H1 (cell line): ENCODE results near the gene ASL. TPM values are rescaled to one million over a fixed set of nuclear protein-coding genes. Genes with fewer than 3 reads are reported as not detected.

Source experiments
- BCL11A ChIP-seq, 2 experiments: IDR thresholded peaks; one replicate each; pipeline ENCODE4 v1.6.1; 2011; ENCODE audit warnings: low read depth in 2 of 2, low read length in 2 of 2, mild to moderate bottlenecking in 2 of 2
- CHD2 ChIP-seq: IDR thresholded peaks from 2 replicates; pipeline ENCODE4 v1.6.1; 2012; ENCODE audit warnings: low read length, improper control_type of control experiment
- EGR1 ChIP-seq: IDR thresholded peaks from 2 replicates; pipeline ENCODE4 v1.6.1; 2011; ENCODE audit warnings: low read depth, low read length, borderline replicate concordance
- EP300 ChIP-seq, 2 experiments: IDR thresholded peaks; 1 replicate in 1 of 2; 2 replicates in 1 of 2; pipeline ENCODE4 v1.6.1; 2011 to 2012; ENCODE audit warnings: low read depth in 2 of 2, low read length in 2 of 2, mild to moderate bottlenecking in 2 of 2, borderline replicate concordance in 1 of 2, inconsistent platforms in 1 of 2, moderate library complexity in 1 of 2
- JUN ChIP-seq: IDR thresholded peaks from 2 replicates; pipeline ENCODE4 v1.6.1; 2011; ENCODE audit warnings: low read depth, mild to moderate bottlenecking, improper control_type of control experiment, low read length
- POU5F1 ChIP-seq: IDR thresholded peaks from 2 replicates; pipeline ENCODE4 v1.6.1; 2011; ENCODE audit warnings: low read depth, mild to moderate bottlenecking, low read length, moderate library complexity
- SP2 ChIP-seq: IDR thresholded peaks from 2 replicates; pipeline ENCODE4 v1.6.1; 2012; ENCODE audit warnings: mild to moderate bottlenecking, low read length, inconsistent platforms
- ZNF274 ChIP-seq: IDR thresholded peaks from 2 replicates; pipeline ENCODE4 v1.7.0; 2012; ENCODE audit warnings: low read length, borderline replicate concordance; ENCODE audit errors: extremely low read depth
- polyA plus RNA-seq, 7 experiments: library from polyadenylated mRNA; depleted of rRNA in 3 of 7; stranded (reverse) in 5 of 7; unstranded in 2 of 7; fragments of >200 nt in 5 of 7; fragments of 200-250 nt in 2 of 7; gene quantifications; 1 replicate in 5 of 7; 2 replicates in 1 of 7; 4 replicates in 1 of 7; pipeline versions ENCODE4 v1.2.1 to v1.2.3, GENCODE V29; 2011 to 2013; ENCODE audit warnings: missing spikeins in 2 of 7, mixed read lengths in 2 of 7
- total RNA-seq: library from RNA; stranded (reverse); fragmentation: NEBNext Ultra II Directional; extraction: Animal tissue kit (Norgen Biotek cat#: 25700); gene quantifications from 2 replicates; pipeline ENCODE4 v1.2.1, GENCODE V29; 2021
- TF ChIP-seq, protein P1 (sequence below): fragments of 300-600 bp; sonication (generic); IDR thresholded peaks from 2 replicates; pipeline ENCODE4 v1.7.1; 2012; ENCODE audit warnings: low read length, moderate library complexity, mild to moderate bottlenecking, inconsistent platforms; ENCODE audit not compliant: insufficient replicate concordance
- TF ChIP-seq, protein P2 (sequence below): IDR thresholded peaks from 2 replicates; pipeline ENCODE4 v1.6.1; 2011; ENCODE audit warnings: low read length, improper control_type of control experiment
- TF ChIP-seq, protein P3 (sequence below): IDR thresholded peaks from 2 replicates; pipeline ENCODE4 v1.6.1; 2012; ENCODE audit warnings: inconsistent platforms

Gene ASL
- total and polyA plus RNA-seq, 2 of the 8 experiments (the other 6 are each of a cell fraction or from before 2014, with no cell fraction given): 23.3 to 35.3 TPM

DNA sequence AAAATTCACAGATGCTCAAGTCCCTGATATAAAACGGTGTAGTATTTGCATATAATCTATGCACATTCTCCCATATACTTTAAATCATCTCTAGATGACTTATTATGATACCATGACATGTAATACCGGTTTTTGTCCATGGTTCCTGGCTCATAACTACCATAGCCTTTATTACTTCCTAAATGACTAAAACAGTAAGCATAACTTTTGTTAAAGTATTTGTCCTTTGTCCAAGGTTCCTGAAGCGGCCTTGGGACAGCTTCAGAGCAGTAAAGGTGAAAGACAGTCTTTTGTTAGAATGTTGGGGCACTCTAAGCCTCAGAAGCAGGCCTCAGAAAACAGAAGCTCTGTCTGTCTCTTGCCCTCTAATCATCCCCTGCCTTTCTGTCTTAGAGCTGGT lies 43.0 kb downstream of the ASL start (continued):
- TF ChIP-seq, protein P1, sequence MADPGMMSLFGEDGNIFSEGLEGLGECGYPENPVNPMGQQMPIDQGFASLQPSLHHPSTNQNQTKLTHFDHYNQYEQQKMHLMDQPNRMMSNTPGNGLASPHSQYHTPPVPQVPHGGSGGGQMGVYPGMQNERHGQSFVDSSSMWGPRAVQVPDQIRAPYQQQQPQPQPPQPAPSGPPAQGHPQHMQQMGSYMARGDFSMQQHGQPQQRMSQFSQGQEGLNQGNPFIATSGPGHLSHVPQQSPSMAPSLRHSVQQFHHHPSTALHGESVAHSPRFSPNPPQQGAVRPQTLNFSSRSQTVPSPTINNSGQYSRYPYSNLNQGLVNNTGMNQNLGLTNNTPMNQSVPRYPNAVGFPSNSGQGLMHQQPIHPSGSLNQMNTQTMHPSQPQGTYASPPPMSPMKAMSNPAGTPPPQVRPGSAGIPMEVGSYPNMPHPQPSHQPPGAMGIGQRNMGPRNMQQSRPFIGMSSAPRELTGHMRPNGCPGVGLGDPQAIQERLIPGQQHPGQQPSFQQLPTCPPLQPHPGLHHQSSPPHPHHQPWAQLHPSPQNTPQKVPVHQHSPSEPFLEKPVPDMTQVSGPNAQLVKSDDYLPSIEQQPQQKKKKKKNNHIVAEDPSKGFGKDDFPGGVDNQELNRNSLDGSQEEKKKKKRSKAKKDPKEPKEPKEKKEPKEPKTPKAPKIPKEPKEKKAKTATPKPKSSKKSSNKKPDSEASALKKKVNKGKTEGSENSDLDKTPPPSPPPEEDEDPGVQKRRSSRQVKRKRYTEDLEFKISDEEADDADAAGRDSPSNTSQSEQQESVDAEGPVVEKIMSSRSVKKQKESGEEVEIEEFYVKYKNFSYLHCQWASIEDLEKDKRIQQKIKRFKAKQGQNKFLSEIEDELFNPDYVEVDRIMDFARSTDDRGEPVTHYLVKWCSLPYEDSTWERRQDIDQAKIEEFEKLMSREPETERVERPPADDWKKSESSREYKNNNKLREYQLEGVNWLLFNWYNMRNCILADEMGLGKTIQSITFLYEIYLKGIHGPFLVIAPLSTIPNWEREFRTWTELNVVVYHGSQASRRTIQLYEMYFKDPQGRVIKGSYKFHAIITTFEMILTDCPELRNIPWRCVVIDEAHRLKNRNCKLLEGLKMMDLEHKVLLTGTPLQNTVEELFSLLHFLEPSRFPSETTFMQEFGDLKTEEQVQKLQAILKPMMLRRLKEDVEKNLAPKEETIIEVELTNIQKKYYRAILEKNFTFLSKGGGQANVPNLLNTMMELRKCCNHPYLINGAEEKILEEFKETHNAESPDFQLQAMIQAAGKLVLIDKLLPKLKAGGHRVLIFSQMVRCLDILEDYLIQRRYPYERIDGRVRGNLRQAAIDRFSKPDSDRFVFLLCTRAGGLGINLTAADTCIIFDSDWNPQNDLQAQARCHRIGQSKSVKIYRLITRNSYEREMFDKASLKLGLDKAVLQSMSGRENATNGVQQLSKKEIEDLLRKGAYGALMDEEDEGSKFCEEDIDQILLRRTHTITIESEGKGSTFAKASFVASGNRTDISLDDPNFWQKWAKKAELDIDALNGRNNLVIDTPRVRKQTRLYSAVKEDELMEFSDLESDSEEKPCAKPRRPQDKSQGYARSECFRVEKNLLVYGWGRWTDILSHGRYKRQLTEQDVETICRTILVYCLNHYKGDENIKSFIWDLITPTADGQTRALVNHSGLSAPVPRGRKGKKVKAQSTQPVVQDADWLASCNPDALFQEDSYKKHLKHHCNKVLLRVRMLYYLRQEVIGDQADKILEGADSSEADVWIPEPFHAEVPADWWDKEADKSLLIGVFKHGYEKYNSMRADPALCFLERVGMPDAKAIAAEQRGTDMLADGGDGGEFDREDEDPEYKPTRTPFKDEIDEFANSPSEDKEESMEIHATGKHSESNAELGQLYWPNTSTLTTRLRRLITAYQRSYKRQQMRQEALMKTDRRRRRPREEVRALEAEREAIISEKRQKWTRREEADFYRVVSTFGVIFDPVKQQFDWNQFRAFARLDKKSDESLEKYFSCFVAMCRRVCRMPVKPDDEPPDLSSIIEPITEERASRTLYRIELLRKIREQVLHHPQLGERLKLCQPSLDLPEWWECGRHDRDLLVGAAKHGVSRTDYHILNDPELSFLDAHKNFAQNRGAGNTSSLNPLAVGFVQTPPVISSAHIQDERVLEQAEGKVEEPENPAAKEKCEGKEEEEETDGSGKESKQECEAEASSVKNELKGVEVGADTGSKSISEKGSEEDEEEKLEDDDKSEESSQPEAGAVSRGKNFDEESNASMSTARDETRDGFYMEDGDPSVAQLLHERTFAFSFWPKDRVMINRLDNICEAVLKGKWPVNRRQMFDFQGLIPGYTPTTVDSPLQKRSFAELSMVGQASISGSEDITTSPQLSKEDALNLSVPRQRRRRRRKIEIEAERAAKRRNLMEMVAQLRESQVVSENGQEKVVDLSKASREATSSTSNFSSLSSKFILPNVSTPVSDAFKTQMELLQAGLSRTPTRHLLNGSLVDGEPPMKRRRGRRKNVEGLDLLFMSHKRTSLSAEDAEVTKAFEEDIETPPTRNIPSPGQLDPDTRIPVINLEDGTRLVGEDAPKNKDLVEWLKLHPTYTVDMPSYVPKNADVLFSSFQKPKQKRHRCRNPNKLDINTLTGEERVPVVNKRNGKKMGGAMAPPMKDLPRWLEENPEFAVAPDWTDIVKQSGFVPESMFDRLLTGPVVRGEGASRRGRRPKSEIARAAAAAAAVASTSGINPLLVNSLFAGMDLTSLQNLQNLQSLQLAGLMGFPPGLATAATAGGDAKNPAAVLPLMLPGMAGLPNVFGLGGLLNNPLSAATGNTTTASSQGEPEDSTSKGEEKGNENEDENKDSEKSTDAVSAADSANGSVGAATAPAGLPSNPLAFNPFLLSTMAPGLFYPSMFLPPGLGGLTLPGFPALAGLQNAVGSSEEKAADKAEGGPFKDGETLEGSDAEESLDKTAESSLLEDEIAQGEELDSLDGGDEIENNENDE: no peak
- TF ChIP-seq CHD2 (no peak), BCL11A (IDR thresholded peaks at IDR 0.05; ENCODE audit: low read depth in 2 of 2, low read length in 2 of 2) (no peak), EGR1 (no peak), ZNF274 (no peak), POU5F1 (no peak), JUN (no peak), SP2 (no peak), EP300 (IDR thresholded peaks at IDR 0.05; ENCODE audit: borderline replicate concordance in 1 of 2, low read depth in 2 of 2, low read length in 2 of 2) (no peak)
- TF ChIP-seq, protein P2, sequence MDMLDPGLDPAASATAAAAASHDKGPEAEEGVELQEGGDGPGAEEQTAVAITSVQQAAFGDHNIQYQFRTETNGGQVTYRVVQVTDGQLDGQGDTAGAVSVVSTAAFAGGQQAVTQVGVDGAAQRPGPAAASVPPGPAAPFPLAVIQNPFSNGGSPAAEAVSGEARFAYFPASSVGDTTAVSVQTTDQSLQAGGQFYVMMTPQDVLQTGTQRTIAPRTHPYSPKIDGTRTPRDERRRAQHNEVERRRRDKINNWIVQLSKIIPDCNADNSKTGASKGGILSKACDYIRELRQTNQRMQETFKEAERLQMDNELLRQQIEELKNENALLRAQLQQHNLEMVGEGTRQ: no peak
- TF ChIP-seq, protein P3, sequence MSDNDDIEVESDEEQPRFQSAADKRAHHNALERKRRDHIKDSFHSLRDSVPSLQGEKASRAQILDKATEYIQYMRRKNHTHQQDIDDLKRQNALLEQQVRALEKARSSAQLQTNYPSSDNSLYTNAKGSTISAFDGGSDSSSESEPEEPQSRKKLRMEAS: no peak
